ENCODE data around the gene WASF3. TPM values are rescaled to one million over a fixed set of nuclear protein-coding genes. Genes with fewer than 3 reads are reported as not detected.

WASF3 gene
- total RNA-seq, 1 donor from 2014 or later, result 25.8 TPM

GRCh38 chr13:26601669-26602068, 44.2 kb downstream of the WASF3 start:
- H3K4me2 ChIP-seq (ENCODE audit: low read length), result peak overlapping the region; percentile 62
- Mint-ChIP-seq H3K4me1 (ENCODE audit: low read depth, unreplicated experiment) (peaks cover 20% of the 10 kb centered on the region), H3K27me3 (ENCODE audit: low read depth, unreplicated experiment) (no peaks in the 10 kb centered on the region), H3K9me3 (ENCODE audit: unreplicated experiment) (peaks cover 6% of the 10 kb centered on the region), H3K36me3 (ENCODE audit: low read depth, unreplicated experiment) (no peaks in the 10 kb centered on the region), H3K27ac (ENCODE audit: unreplicated experiment) (no peak overlapping the region), H3K4me3 (ENCODE audit: unreplicated experiment) (no peak overlapping the region)
- H3K9ac ChIP-seq (ENCODE audit: low read length), result no peak overlapping the region
- FAIRE-seq, result peak; percentile 91
- peaks cover 48% of the 10 kb centered on the region for H4K20me1 ChIP-seq (ENCODE audit: insufficient read depth, low read length)
- TF ChIP-seq EZH2 (IDR thresholded peaks at IDR 0.05; ENCODE audit: insufficient read depth, low read length) (no peak), CTCF (IDR thresholded peaks at IDR 0.05; ENCODE audit: insufficient read depth, low read depth, low read length) (peak; percentile 5)
- peaks cover 43% of the 10 kb centered on the region for H3K79me2 ChIP-seq (ENCODE audit: insufficient read depth, low read length)
- no peaks in the 10 kb centered on the region for H3K27me3 ChIP-seq (ENCODE audit: insufficient read depth, low read length)
- no peaks in the 10 kb centered on the region for H3K9me3 ChIP-seq (ENCODE audit: insufficient read depth, low read depth, low read length)
- no peaks in the 10 kb centered on the region for H3K36me3 ChIP-seq (ENCODE audit: insufficient read depth, low read length)
- H3K4me3 ChIP-seq (ENCODE audit: insufficient read depth, low read depth, low read length), result no peak overlapping the region
- no peak overlapping the region for H2AFZ ChIP-seq (ENCODE audit: low read depth, low read length)
- peak; percentile 49 for DNase-seq (ENCODE audit: low read depth)
- no peak overlapping the region for H3K27ac ChIP-seq (ENCODE audit: low read depth, low read length)
- H3K4me1 ChIP-seq (ENCODE audit: insufficient read depth, low read length), result peaks cover 29% of the 10 kb centered on the region

GRCh38 chr13:26602783-26603182, 45.3 kb downstream of the WASF3 start:
- H3K27me3 Mint-ChIP-seq (ENCODE audit: low read depth, unreplicated experiment), result no peaks in the 10 kb centered on the region
- H3K4me3 Mint-ChIP-seq (ENCODE audit: unreplicated experiment), result no peak overlapping the region
- Histone ChIP-seq H3K4me2 (ENCODE audit: low read length) (no peak overlapping the region), H3K9ac (ENCODE audit: low read length) (no peak overlapping the region), H4K20me1 (ENCODE audit: insufficient read depth, low read length) (peaks cover 48% of the 10 kb centered on the region), H3K27me3 (ENCODE audit: insufficient read depth, low read length) (no peaks in the 10 kb centered on the region), H3K27ac (ENCODE audit: low read depth, low read length) (no peak overlapping the region), H3K36me3 (ENCODE audit: insufficient read depth, low read length) (no peaks in the 10 kb centered on the region), H3K9me3 (ENCODE audit: insufficient read depth, low read depth, low read length) (no peaks in the 10 kb centered on the region), H3K79me2 (ENCODE audit: insufficient read depth, low read length) (peaks cover 44% of the 10 kb centered on the region), H3K4me1 (ENCODE audit: insufficient read depth, low read length) (peaks cover 29% of the 10 kb centered on the region), H2AFZ (ENCODE audit: low read depth, low read length) (no peak overlapping the region), H3K4me3 (ENCODE audit: insufficient read depth, low read depth, low read length) (no peak overlapping the region)
- FAIRE-seq (no peak), DNase-seq (ENCODE audit: low read depth) (no peak)
- peaks cover 6% of the 10 kb centered on the region for H3K9me3 Mint-ChIP-seq (ENCODE audit: unreplicated experiment)
- TF ChIP-seq EZH2 (IDR thresholded peaks at IDR 0.05; ENCODE audit: insufficient read depth, low read length), result no peak
- no peak for TF ChIP-seq CTCF (IDR thresholded peaks at IDR 0.05; ENCODE audit: insufficient read depth, low read depth, low read length)
- no peaks in the 10 kb centered on the region for H3K36me3 Mint-ChIP-seq (ENCODE audit: low read depth, unreplicated experiment)
- H3K27ac Mint-ChIP-seq (ENCODE audit: unreplicated experiment), result no peak overlapping the region
- H3K4me1 Mint-ChIP-seq (ENCODE audit: low read depth, unreplicated experiment), result peaks cover 20% of the 10 kb centered on the region

- FAIRE-seq (no peak), DNase-seq (ENCODE audit: low read depth) (no peak)
- TF ChIP-seq CTCF (IDR thresholded peaks at IDR 0.05; ENCODE audit: insufficient read depth, low read depth, low read length) (no peak), EZH2 (IDR thresholded peaks at IDR 0.05; ENCODE audit: insufficient read depth, low read length) (no peak)
- H3K4me3 Mint-ChIP-seq (ENCODE audit: unreplicated experiment), result no peak overlapping the region
- no peaks in the 10 kb centered on the region for H3K27me3 Mint-ChIP-seq (ENCODE audit: low read depth, unreplicated experiment)
- H3K27ac ChIP-seq (ENCODE audit: low read depth, low read length), result no peak overlapping the region
- H2AFZ ChIP-seq (ENCODE audit: low read depth, low read length), result no peak overlapping the region
- H3K4me1 Mint-ChIP-seq (ENCODE audit: low read depth, unreplicated experiment), result peaks cover 19% of the 10 kb centered on the region
- no peaks in the 10 kb centered on the region for H3K27me3 ChIP-seq (ENCODE audit: insufficient read depth, low read length)
- H3K79me2 ChIP-seq (ENCODE audit: insufficient read depth, low read length), result peaks cover 46% of the 10 kb centered on the region
- no peaks in the 10 kb centered on the region for H3K9me3 Mint-ChIP-seq (ENCODE audit: unreplicated experiment)
- H4K20me1 ChIP-seq (ENCODE audit: insufficient read depth, low read length), result peaks cover 46% of the 10 kb centered on the region
- no peak overlapping the region for H3K9ac ChIP-seq (ENCODE audit: low read length)
- H3K4me3 ChIP-seq (ENCODE audit: insufficient read depth, low read depth, low read length), result no peak overlapping the region
- H3K4me2 ChIP-seq (ENCODE audit: low read length), result no peak overlapping the region
- H3K27ac Mint-ChIP-seq (ENCODE audit: unreplicated experiment), result no peak overlapping the region
- peaks cover 17% of the 10 kb centered on the region for H3K4me1 ChIP-seq (ENCODE audit: insufficient read depth, low read length)
- no peaks in the 10 kb centered on the region for H3K36me3 Mint-ChIP-seq (ENCODE audit: low read depth, unreplicated experiment)
- no peaks in the 10 kb centered on the region for H3K36me3 ChIP-seq (ENCODE audit: insufficient read depth, low read length)
- H3K9me3 ChIP-seq (ENCODE audit: insufficient read depth, low read depth, low read length), result no peaks in the 10 kb centered on the region
Observed at GRCh38 chr13:26604784-26605545, 47.5 kb downstream of the WASF3 start.
